ENCODE data around the gene TCF7L1.

The TCF7L1 gene, protein sequence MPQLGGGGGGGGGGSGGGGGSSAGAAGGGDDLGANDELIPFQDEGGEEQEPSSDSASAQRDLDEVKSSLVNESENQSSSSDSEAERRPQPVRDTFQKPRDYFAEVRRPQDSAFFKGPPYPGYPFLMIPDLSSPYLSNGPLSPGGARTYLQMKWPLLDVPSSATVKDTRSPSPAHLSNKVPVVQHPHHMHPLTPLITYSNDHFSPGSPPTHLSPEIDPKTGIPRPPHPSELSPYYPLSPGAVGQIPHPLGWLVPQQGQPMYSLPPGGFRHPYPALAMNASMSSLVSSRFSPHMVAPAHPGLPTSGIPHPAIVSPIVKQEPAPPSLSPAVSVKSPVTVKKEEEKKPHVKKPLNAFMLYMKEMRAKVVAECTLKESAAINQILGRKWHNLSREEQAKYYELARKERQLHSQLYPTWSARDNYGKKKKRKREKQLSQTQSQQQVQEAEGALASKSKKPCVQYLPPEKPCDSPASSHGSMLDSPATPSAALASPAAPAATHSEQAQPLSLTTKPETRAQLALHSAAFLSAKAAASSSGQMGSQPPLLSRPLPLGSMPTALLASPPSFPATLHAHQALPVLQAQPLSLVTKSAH

DNA sequence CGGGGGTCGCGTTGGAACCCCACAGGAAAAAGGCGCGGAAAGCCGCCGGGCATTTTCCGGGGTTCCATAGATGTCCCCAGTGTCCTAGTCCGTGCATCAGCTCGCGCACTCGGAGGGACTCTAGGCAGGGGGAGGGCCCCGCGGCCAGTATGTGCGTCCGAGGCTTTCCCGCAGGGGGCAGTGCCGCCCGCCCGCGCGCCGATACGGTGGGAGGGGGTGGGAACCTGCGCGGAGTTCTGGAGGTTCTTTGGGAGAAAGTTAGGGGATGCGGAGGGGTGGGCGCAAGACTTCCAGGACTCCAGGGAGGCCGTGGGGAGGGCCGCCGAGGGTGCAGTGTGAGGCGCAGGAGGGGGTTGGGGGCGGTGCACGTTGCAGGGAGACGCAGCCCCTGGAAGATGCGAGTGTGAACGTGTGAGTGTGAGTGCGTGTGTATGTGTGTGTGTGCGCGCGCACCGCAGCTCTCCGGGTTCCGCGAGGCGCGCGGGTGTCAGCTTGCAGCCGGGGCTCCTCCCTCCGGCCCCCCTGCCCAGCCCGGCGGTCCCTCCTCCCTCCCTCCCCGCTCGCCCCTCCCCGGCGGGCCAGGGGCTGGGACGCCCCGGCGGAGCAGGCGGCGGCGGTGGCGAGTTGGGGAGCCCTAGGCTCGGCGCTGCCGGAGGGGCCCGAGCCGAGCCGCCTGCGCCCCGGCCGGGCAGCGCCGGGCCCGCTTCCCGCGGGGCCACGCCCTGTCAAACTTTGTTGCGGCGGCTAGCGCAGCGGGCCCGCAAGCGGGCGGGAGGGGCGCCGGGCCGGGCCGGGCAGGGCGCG, at the start of gene TCF7L1:
Gene TCF7L1, plus strand, starts transcription at position 559 of the 804 bp plus-strand sequence. CDS start 293 bp downstream, outside the sequence.
- peak within 1 kb of the TSS; percentile 37 for H3K4me3 ChIP-seq (ENCODE audit: low read depth, low read length)
- TF ChIP-seq, protein P1, sequence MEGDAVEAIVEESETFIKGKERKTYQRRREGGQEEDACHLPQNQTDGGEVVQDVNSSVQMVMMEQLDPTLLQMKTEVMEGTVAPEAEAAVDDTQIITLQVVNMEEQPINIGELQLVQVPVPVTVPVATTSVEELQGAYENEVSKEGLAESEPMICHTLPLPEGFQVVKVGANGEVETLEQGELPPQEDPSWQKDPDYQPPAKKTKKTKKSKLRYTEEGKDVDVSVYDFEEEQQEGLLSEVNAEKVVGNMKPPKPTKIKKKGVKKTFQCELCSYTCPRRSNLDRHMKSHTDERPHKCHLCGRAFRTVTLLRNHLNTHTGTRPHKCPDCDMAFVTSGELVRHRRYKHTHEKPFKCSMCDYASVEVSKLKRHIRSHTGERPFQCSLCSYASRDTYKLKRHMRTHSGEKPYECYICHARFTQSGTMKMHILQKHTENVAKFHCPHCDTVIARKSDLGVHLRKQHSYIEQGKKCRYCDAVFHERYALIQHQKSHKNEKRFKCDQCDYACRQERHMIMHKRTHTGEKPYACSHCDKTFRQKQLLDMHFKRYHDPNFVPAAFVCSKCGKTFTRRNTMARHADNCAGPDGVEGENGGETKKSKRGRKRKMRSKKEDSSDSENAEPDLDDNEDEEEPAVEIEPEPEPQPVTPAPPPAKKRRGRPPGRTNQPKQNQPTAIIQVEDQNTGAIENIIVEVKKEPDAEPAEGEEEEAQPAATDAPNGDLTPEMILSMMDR (IDR thresholded peaks at IDR 0.05; ENCODE audit: borderline replicate concordance, insufficient read depth, low read depth, low read length), result peak; percentile 55

DNA sequence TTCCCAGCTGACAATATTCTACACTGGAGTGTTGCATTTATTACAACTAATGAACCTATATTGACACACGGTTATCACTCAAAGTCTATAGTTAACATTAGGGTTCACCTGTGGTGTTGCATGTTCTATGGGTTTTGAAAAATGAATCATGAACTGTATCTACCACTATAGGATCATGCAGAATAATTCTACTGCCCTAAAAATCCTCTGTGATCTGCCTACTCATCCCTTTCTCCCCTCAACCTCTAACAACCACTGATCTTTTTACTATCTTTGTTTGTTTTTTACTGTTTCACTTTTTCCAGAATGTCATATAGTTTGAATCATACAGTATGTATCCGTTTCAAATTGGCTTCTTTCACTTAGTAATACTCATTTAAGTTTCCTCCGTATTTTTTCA, 47.6 kb upstream of the TCF7L1 start:
- TF ChIP-seq, protein P1 (IDR thresholded peaks at IDR 0.05; ENCODE audit: borderline replicate concordance, insufficient read depth, low read depth, low read length), result no peak
- no peak overlapping the region for H3K4me3 ChIP-seq (ENCODE audit: low read depth, low read length)

DNA sequence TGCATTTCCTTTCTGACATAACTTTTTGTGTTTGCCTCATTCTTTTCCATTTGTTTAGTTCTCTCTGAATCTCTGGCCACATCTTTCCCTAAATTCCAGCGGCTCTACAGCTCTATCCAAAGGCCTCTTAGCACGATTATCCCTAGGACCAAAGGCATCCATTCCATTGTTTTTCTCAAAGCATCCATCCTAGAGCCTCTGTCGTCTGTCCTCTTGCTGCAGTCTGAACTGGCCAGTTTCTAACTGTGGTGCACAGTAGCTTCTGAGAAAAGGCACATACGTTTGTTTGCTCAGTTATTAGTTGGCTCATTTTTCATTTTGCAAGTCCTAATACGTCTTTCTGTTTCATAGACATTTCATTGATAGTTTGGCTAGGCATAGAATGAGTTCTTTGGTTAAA, 45.7 kb upstream of the TCF7L1 start:
- TF ChIP-seq, protein P1 (IDR thresholded peaks at IDR 0.05; ENCODE audit: borderline replicate concordance, insufficient read depth, low read depth, low read length), result no peak
- no peak overlapping the region for H3K4me3 ChIP-seq (ENCODE audit: low read depth, low read length)

DNA sequence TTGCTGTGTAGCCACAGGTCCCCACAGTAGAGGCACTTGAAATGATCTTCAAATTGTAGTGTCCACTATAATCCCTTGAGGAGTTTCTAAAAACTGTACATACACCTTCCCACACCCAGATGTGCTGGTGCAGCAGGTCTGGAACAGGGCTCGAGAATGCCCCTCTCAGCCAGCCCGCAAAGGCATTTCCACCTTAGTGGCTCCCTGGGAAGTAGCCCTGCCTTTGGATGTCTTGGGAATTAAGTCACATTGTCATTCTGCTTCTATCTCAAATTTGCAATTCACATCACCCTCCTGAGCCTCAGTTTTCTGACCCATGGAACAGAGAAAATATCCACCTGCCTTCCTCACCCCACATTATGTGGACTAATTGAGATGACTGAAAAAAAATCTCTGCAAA, 44.3 kb upstream of the TCF7L1 start:
- H3K4me3 ChIP-seq (ENCODE audit: low read depth, low read length), result no peak overlapping the region
- TF ChIP-seq, protein P1 (IDR thresholded peaks at IDR 0.05; ENCODE audit: borderline replicate concordance, insufficient read depth, low read depth, low read length), result no peak

DNA sequence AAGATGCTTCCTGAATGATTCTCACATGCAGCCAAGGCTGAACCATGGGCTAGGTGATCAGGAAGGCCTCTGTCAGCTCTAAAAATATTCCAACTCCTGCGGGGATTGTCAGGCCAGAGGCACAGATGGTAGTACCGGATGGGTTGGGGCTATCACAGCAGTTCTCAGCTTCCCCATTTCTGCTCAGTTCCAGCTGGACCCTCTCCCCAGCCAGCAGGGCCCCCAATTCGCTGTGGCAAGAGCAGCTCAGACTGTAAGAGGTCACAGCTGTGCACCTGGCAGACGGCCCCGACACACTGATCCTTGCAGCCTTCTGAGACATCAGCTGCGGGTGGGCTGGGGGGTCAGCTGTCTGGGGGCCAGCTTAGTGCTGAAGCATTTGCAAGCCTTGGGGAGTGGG, 43.6 kb upstream of the TCF7L1 start:
- TF ChIP-seq, protein P1 (IDR thresholded peaks at IDR 0.05; ENCODE audit: borderline replicate concordance, insufficient read depth, low read depth, low read length), result no peak
- H3K4me3 ChIP-seq (ENCODE audit: low read depth, low read length), result no peak overlapping the region

DNA sequence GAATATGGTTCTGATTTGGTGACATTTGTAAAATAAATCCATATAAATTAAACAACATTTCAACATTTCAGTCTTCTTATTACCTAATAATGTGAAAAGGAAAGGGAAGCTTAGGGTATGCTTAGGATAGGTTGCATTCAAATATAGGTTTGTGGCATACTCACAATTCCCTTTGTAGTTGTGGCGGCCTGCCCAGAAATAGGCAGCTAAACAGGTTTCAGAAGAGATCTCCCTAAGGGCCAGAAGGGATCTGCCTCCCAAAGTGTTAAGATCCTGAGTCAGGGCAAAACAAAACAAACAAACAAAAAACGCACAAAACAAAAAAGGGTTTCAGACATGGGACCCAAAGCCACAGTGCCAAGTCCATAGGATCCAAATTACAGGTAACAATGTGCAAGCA, 41.4 kb upstream of the TCF7L1 start:
- TF ChIP-seq, protein P1 (IDR thresholded peaks at IDR 0.05; ENCODE audit: borderline replicate concordance, insufficient read depth, low read depth, low read length), result no peak
- no peak overlapping the region for H3K4me3 ChIP-seq (ENCODE audit: low read depth, low read length)
